Left kidney (tissue), 8 donors: Measurements from ENCODE around the gene THAP2. TPM values are rescaled to one million over a fixed set of nuclear protein-coding genes. Genes with fewer than 3 reads are reported as not detected.

Experiments used
- DNase-seq: peaks from one replicate; pipeline ENCODE4 v3.0.0-alpha.2; 2013
- long read RNA-seq, 8 donors: transcript quantifications; one replicate each; lab custom pipeline, GENCODE V29; 2026
- polyA plus RNA-seq: library from polyadenylated mRNA; unstranded; fragments of 120-200 nt; gene quantifications from one replicate; pipeline ENCODE4 v1.2.1, GENCODE V29; 2013; ENCODE audit not compliant: insufficient read length

The THAP2 gene
- 18.0 TPM for polyA plus RNA-seq
- long read RNA-seq, donor 1, full-length matches to known transcripts: 6 of 6 reads
- long read RNA-seq, donor 1, partial matches to known transcripts: 0 of 6 reads
- long read RNA-seq, donor 1, other reads (novel, unspliced or antisense): 0 of 6 reads
- long read RNA-seq, donor 2, full-length matches to known transcripts: 4 of 4 reads
- long read RNA-seq, donor 2, partial matches to known transcripts: 0 of 4 reads
- long read RNA-seq, donor 2, other reads (novel, unspliced or antisense): 0 of 4 reads
- long read RNA-seq, donor 3, full-length matches to known transcripts: 6 of 6 reads
- long read RNA-seq, donor 3, partial matches to known transcripts: 0 of 6 reads
- long read RNA-seq, donor 3, other reads (novel, unspliced or antisense): 0 of 6 reads
- long read RNA-seq, donor 4: 0 reads
- long read RNA-seq, donor 5, full-length matches to known transcripts: 16 of 16 reads
- long read RNA-seq, donor 5, partial matches to known transcripts: 0 of 16 reads
- long read RNA-seq, donor 5, other reads (novel, unspliced or antisense): 0 of 16 reads
- long read RNA-seq, donor 6, full-length matches to known transcripts: 6 of 6 reads
- long read RNA-seq, donor 6, partial matches to known transcripts: 0 of 6 reads
- long read RNA-seq, donor 6, other reads (novel, unspliced or antisense): 0 of 6 reads
- long read RNA-seq, donor 7, full-length matches to known transcripts: 6 of 6 reads
- long read RNA-seq, donor 7, partial matches to known transcripts: 0 of 6 reads
- long read RNA-seq, donor 7, other reads (novel, unspliced or antisense): 0 of 6 reads
- long read RNA-seq, donor 8, full-length matches to known transcripts: 3 of 3 reads
- long read RNA-seq, donor 8, partial matches to known transcripts: 0 of 3 reads
- long read RNA-seq, donor 8, other reads (novel, unspliced or antisense): 0 of 3 reads

DNA sequence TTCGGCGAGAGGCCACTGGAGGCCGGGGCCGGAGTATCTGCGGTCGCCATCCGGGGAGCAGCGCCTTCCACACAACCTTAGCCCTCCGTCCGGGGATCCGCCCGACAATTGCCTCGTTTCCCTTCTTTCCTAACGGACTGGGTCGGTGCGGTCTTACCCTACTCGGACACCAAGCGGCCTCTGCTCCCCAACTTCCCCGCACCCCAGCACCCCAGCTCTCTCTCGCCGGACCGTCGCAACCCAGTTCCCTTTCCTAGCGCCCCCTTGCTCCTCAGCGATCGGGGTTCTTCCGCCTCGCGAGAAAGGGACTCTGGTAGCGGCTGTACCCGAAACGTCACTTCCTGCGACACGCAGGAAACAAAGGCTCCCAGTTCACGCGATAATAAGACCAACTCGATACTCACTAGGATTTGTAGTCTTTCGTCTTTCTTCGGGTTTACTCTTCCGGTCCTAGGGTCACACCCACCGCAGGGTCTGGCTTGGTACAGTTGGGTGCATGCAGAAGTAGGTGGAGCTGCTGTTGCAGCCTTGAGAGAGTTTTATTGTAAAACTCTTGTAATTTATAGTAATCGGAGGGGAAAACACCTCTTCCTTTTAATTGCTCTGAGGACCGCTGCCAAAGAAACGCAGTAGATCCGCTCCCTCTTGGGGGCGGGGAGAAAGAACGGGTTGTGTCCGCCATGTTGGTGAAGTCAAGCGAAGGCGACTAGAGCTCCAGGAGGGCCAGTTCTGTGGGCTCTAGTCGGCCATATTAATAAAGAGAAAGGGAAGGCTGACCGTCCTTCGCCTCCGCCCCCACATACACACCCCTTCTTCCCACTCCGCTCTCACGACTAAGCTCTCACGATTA lies at the start of gene THAP2, which contains the start of gene ZFC3H1:
THAP2 (plus strand) TSS at position 741 of the 850 bp plus-strand sequence. CDS start 209 bp downstream, outside the sequence.
ZFC3H1 (minus strand) TSS at position 288 of the 850 bp plus-strand sequence; CDS start at position 50, 238 bp downstream.
- DNase-seq: peak; percentile 99

- no peak for DNase-seq
Observed at GRCh38 chr12:71621938-71622337, 42.2 kb upstream of the THAP2 start.

DNA sequence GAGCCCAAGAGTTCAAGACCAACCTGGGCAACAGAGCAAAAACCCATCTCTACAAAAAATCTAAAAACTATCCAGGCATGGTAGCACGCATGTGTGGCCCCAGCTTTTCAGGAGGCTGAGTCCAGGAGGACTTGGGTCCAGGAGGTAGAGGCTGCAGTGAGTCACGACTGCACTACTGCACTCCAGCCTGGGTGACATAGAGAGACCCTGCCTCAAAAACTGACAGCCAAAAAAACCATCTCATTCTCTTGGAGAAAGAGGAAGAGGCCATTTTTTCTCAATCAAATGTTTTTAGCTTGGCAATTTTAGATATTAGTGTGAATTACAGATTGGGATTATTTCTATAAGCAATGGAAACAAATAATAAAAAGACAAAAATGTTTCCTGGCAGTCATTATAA lies 38.6 kb upstream of the THAP2 start:
- no peak for DNase-seq

GRCh38 chr12:71626098-71626497 lies 38.0 kb upstream of the THAP2 start:
- DNase-seq: no peak

GRCh38 chr12:71626768-71627167 lies 37.3 kb upstream of the THAP2 start:
- no peak for DNase-seq

DNA sequence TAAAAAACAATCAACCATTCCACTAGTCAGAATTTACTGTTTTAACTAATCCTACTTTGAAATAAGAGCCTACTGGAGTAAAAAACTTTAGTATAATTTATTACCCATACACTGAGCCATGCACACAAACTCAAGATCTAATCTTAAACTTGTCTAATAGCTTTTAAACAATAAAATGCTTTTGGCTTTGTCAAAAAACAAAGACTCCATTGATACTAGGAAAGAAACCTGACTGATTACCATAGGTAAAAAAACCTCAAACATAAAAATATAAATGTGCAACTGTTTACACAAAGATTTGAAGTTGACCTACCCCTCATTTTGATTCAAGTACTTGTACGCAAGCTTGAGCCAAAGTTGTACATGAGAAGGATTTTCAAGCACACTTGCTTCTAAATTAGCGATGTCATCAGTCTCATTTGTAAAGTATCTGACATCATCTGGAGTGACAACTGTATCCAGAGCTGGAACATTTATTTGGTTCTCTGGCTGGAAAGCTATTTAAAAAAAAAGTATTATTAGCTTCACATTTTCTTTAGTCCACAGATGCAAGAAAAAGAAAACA lies 36.6 kb upstream of the THAP2 start:
- DNase-seq: peak; percentile 15

DNA sequence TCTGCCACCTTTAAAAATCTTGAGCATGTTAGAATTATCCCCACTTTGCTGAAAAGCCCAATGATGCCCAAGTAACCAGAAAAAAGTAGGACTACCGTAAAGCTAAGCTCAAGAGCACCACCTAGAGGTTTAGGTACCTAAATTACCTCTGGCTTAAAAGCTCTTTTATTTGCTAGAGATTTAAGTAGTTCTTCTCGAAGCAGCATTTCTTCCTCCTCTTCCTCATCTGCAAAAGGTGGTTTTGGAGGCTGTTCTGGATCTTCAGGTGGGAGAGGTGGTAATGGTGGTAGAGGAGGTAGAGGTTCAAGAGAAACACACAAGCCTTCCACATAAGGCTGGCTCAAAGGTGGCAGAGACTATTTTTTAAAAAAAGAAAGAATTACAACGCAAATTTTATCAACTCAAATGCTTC lies 27.4 kb upstream of the THAP2 start:
- peak; percentile 67 for DNase-seq

GRCh38 chr12:71638499-71638898 lies 25.6 kb upstream of the THAP2 start:
- no peak for DNase-seq

- no peak for DNase-seq
Observed at GRCh38 chr12:71639341-71639760, 24.8 kb upstream of the THAP2 start.

DNA sequence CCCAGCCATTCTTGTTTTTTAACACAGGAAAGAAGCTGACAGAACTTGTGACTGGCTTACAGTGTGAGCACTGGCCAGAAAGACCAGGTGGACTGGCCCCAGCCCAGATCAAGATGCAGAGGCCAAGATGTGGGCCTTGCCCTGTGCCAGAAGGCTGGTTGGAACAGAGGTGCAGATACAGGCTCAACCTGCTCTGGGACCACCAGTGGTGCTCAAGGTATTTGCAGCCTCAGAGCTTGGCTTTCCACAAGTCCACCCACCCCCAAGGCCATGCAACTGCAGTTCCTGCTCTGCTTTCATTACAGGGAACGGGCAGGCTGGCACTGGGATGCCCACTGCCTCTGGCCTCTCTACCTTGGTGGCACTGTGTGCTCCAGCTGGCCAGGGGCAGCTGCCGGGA lies 23.8 kb upstream of the THAP2 start:
- DNase-seq: no peak

DNA sequence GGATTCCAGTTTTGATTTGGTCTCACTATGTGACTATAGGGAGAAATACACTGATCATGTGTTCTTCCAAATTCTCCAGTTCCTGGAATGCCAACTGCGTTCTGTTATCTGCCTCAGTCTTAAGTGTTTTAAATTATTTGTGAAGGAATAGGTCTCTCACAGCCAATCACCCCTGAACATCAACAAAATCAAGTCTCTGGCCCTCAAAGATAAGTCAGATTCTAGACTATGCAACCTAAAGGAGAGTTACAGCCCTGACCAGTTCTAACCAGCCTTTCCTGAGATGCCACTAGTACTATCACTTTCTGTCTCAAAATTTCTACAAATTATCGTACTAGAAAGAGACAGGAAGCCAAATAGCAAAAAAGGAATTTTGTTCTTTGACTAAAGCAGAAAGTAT lies 22.7 kb upstream of the THAP2 start:
- no peak for DNase-seq

DNA sequence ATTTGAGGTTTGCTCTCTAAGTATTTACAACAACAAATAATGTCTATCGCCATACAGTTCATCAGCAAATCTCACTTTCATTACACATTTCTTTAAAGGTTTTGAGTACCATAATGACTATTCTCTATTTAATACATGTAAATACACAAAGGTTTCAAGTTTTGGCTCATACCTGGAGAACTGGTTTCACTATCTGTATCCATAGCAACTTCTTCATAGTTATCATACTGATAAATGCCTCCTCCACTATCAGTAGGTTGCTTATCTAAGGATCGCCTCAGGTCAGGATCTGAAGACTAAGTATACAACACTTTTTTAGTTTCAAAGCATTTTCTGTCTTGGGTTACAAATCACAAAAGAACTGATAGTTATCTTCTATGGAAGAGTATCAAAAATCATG lies 21.8 kb upstream of the THAP2 start:
- DNase-seq: no peak

DNA sequence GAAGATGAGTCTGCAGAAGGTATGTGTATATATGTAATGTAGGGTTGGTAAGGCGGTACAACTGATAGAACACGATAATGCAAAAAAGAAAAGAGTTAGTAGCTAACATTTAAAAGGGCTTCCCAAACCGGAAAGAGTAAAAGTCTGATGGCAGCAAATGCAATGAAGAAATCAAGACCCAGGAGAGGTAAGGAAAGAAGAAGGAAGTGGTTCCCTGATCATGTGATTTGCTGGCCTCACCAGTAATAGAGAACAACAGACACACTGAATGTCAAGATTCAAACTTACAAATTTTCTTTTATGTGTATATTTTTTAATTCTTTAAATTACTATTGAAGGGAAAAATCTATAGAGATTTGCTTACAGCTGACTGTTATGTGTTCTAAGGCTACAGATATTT lies 18.8 kb upstream of the THAP2 start:
- DNase-seq: no peak

- no peak for DNase-seq
Observed at GRCh38 chr12:71646512-71646911, 17.6 kb upstream of the THAP2 start.

DNA sequence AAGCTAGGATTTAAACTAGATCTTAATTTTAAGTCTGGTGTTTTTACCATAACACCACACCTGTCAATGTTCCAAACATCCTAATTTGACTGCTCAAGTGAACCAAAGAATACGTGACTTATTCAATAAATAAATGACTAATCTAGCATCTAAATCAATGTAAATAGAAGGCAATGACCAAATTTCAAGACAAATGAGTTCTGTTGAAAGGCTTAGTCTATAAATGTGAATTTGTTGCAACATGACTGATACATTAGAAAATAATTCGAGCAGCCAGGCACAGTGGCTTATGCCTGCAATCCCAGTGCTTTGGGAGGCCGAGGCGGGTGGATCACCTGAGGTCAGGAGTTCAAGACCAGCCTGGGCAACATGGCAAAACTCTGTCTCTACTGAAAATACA lies 15.6 kb upstream of the THAP2 start:
- no peak for DNase-seq

DNA sequence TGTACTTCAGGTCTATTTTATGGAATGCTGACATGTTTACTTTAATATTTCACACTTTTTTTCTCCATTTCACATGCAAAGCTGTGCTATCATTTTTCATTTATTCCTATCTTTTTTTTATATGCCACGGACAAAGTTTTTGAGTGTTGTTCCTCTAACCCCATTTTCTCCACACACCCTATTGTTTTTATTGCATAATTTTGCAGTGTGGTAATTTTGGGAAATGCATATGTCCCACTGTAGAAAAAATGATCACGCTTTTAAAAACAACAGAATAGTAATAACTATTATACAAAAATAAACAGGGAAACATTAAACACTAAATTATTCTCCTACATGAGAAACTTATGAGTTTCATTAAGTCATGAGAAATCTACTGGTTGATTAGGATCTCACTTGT lies 14.7 kb upstream of the THAP2 start:
- no peak for DNase-seq

DNA sequence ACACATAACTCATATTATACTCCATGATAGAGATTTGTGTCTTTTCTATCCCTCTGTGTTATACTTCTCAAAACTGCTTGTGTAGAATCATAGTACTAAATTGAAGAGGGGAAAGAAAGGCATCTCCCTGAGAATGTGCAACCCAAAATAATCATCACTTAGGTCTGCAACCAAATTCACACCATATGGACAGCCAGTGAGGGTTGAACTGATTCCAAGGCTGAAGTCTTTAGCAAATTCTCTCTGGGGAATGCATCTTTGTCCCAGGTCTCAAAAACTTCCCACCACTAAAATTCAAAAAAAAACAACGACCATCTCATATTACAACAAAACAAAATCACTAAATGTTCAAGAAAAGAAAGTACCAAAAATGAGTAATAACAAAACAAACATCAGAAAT lies 11.4 kb upstream of the THAP2 start:
- no peak for DNase-seq

DNA sequence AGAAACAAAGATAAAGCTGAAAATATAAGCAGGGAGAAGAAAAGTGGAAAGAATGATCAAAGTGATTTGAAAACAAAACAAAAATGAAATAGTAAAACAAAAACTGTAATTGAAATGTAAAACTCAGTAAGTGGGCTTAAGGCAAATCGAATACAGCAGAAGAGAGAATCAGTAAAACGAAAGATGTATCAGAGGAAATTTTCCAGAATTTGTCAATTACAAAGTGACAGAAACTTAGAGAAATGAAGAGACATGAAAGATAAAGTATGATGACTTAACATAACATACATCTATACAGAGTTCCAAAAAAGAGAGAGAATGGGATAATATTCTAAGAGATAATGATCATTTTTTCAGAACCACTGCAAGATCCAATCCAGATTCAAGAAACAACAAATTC lies 11.0 kb upstream of the THAP2 start:
- DNase-seq: no peak

DNA sequence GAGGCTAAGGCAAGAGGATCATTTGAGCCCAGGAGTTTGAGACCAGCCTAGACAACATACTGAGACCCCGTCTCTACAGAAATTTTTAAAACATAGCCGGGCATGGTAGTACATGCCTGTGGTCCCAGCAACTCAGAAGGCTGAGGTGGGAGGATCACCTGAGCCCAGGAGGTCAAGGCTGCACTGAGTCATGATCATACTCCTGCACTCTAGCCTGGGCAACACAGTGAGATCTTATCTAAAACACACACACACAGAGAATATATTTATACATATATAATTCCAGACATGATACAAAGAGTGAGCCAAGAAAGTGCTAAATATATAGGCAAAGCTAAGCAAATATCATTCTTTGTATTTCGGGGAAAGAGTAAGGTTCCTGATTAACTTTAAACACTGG lies 9.9 kb upstream of the THAP2 start:
- no peak for DNase-seq

- DNase-seq: no peak
Observed at GRCh38 chr12:71655495-71655894, 8.6 kb upstream of the THAP2 start.

- no peak for DNase-seq
Observed at GRCh38 chr12:71655907-71656306, 8.2 kb upstream of the THAP2 start.

DNA sequence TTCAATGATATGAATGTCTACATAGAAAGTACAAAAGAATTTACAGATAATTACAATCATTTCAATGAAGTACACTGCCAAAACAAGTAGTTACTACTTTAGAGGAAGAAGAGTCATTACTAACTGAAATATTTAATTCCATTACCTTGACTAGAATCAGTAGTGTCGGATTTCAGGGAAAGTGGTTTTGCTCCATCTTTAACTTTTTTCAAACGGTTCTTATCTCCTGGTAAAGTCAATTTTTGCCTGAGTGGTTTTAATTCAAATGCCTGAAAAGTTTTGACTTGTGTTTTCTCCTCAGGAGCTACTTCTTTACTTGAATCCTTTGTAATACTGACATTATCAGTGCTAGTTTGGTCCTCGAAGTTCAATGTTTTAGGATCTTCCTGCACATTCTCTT lies 7.4 kb upstream of the THAP2 start:
- DNase-seq: no peak
